ELR (cell line): ENCODE results near the gene LRPAP1.

Experiments used
- DNase-seq: peaks from one replicate; pipeline ENCODE4 v3.0.0-alpha.2; 2015; ENCODE audit warnings: low read depth

The LRPAP1 gene

DNA sequence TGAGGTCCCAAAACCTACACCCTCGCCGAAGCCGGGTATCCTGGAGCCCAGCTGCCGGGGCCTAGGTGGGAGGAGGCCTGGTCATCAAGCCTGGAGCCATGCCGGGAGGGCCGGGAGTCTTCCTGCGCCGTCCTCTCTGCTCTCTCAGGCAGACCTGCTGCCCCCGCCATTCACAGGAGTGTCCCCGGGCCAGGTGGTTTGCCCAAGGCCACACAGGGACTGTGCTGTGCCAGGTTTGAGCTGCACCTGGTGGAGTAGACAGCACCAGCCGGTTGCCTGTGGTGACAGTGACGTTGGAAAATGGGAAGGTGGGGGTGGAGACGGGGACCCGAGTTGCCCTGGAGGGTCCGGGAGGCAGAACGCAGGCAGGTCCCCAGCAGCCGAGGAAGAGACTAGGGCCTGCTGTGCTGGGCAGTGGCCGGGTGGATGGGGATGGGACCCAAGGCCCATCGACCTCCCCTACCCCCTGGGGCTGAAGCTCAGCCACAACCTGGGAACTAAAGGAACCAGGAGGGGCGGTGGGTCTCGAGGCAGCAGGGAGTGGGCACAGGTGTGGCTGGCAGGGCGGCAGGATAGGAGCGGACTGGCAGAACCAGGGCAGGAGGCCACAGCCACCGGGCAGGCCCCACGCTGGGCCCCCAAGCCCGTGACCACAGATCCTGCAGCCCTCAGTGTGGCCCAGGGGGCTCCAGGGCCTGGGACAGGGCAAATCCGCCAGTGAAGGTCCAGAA lies 59.6 kb downstream of the LRPAP1 start:
- DNase-seq, result no peak

DNA sequence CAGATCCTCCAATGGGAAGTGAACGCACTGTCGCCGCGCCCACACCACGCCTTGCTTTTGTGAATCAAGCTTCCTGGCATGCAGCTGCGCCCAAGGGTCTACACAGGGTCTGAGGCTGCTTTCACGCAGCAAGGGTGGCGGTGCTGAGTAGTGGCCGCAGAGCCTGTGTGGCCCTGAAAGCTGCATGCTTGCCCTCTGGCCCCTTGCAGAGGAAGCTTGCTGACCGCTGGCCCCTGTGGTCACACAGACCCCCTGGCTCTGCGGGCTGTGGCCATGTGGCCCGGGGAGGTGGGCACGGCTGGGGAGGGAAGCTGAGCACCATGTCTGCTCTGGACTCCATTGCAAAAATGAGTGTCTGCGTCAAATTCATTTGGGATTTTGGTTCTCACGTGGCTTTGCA lies 60.3 kb downstream of the LRPAP1 start:
- no peak for DNase-seq

DNA sequence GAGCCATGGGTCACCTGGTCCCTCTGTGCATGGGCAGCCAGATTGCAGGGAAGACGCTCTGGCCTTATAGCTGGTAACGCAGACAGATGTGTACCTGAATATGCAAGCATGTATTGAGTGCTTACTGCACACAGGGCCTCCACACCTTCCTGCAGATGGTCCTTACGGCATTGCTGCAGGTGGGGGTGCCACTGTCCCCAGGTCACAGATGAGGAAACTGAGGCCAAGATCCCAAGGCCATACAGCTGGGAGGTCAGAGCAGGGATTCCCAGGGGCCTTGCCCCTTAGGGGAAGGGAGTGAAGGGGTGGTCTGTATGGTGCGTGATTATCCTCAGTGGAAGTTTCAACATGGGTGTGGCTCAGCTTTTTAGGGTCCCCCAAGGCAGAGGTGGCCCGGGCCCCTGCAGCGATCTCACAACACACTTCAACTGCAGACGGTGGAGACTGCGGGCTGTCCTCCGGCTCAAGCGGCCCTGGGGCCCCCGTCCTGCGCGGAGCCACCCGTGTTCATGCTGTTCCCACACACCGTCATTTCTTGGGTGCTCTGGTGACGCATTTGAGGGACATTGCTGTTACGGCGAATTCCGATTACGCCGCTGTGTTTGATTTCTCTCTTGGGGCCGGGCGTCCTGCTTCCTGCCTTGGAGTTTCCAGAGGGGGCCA lies 61.0 kb downstream of the LRPAP1 start:
- DNase-seq, result no peak

DNA sequence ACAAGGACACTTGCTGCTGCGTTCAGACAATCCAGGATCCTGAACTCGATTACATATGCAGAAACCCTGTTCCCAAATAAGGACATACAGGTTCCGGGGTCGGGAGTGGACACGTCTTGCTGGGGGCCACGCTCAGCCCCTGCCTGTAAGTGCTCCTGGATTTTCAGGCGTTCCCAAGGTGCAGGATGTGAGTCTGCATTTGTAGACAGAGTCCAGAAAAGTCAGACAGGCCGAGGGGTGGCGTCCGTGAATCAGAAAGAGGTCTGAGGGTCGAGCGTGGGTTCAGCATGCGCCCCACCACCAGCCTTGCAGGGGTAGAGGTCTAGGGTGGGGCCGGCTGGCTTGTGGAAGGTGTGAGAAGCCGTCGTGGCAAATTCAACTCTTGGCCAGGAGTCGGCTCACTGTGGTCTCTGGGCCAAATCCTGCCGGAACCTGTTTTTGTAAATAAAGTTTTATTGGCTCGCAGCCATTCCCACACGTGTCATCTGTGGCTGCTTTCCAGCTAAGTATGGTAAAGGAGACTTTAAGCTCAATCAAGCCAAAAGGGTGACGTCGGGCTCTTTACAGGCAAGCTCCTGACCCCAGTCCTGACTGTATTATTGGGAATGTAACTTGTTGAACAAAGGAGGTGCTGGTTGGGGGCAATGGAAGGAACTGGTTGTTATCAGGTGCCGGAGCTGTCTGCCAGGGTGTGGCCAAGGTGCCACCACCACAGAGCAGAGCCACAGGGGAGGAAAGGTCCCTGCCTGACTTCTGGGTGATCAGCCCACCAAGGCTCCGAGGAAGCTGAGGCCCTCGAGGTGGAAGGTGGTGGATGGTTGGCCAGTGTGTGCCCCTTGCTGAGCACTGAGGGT lies 61.8 kb downstream of the LRPAP1 start:
- peak; percentile 24 for DNase-seq

DNA sequence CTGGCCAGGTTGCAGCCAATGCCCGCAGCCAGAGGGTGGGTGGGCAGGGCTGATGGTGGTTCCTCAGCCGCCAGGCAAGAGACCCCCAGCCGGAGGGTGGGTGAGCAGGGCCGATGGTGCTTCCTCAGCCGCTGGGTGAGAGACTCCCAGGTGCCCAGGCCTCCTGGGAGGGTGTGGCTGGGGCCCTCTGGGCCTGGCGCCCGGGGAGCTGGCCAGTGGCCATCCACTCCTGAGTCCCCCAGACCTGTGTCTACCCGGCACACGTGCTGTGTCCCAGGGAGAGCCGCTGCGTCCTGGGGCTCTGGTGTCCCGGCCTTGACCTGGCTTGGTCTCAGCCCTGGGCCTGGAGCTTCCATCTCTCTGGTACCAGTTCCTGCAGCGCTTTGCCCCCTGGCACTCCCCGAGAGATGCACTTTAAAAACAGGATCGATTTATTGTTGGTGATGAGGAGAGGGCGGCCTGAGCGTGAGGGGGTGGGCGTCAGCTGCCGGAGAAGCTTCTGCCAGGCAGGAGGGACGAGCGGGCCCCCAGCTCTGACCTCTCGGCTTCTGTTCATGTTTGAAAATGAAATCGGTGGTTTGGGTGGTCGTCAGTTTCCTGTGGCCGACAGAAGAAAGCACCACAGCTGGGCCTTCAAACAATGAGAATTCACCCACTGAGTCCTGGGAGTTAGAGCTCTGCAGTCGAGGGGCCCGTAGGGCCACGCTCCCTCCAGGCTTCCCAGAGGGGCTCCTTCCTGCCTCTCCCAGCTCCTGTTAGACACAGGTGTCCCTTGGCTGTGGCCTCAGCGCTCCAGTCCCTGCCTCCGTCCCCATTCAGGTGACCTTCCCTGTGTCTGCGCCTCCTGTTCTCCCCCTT lies 62.6 kb downstream of the LRPAP1 start:
- DNase-seq, result no peak

DNA sequence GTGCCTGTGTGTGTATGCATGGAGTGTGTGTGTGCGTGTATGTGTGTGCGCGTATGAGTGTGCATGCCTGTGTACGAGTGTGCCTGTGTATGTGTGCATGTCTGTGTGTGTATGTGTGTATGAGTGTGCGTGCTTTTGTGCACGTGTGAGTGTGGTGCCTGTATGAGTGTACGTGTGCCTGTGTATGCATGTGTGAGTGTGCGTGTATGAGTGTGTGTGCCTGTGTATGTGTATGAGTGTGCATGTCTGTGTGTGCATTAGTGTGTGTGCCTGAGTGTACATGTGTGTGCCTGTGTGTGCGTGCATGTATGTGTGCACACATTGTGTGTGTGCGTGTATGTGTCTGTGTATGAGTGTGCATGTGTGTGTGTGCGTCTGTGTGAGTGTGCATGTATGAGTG lies 63.4 kb downstream of the LRPAP1 start:
- no peak for DNase-seq

DNA sequence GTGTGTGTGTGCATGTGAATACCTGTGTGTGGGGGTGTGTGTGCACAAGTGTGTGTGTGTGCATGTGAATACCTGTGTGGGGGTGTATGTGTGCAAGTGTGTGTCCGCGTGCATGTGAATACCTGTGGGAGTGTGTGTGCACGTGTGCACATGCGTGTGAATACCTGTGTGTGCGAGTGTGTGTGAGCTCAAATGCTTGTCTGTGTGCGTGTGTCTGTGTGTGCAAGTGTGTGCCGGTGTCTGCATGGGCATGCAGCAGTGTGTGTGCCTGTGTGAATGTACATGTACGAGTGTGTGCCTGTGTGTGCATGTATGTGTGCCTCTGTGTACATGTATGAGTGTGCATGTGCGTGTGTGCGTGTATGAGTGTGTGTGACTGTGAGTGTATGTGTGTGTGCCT lies 64.1 kb downstream of the LRPAP1 start:
- no peak for DNase-seq

DNA sequence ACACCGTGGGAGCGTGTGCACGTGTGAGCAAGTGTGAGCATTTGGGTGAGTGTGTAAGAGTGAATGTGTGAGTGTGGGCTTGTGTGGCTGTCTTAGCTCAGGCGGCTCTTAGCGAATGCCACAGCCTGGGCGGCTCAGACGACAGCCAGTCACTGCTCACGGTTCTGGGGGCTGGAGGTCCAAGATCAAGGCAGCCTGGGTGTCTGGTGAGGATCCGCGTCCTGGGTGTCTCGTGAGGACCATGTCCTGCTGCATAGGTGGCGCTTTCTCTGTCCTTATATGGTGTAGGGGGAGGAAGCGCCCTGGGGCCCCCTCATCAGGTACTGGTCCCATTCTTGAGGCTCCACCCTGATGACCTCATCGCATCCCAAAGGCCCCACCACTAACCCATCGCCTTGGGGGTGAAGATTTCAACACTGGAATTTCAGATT lies 64.6 kb downstream of the LRPAP1 start:
- no peak for DNase-seq

DNA sequence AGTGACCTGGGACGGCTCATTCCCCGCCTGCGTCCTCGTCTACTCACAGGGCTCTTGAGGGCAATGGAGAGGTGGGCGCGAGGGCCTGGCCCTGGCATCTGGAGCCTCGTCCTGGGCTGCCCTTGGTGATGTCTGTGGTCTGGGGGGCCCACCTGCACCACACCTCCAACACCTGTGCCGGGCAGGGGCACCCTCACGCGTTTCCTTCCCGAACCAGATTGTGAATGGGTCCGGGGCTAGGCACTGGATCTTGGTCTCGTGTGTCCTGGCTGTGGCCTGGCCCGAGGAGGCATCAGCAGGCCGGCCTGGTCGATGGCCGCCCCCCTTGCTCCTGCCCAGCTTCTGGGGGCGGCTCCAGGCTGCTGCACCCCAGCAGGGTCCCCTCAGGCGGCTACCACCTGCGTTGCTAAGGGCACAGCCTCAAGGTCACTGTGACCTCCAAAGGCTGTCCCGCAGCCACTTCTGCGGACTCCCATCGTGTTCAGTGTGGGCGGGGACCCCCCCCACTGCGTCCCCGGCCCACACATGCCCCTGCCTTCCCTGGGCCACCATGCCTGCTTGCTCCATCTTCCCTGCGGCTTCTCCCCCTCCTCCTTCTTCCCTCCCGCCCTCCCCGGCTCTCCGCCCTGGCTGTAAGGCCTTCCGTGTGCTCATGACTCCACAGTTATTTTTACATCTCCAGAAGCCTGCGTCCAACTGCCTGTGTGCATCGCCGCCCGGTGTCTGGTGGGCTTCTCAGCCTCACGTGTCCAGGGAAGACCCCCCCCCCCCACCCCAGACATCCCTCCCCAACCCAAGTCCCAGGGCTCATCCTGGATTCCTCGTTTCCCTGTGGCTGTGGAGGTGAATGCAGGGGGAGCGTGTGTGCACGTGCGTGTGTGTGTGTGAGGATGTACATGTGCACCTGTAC lies 65.3 kb downstream of the LRPAP1 start:
- DNase-seq, result no peak

DNA sequence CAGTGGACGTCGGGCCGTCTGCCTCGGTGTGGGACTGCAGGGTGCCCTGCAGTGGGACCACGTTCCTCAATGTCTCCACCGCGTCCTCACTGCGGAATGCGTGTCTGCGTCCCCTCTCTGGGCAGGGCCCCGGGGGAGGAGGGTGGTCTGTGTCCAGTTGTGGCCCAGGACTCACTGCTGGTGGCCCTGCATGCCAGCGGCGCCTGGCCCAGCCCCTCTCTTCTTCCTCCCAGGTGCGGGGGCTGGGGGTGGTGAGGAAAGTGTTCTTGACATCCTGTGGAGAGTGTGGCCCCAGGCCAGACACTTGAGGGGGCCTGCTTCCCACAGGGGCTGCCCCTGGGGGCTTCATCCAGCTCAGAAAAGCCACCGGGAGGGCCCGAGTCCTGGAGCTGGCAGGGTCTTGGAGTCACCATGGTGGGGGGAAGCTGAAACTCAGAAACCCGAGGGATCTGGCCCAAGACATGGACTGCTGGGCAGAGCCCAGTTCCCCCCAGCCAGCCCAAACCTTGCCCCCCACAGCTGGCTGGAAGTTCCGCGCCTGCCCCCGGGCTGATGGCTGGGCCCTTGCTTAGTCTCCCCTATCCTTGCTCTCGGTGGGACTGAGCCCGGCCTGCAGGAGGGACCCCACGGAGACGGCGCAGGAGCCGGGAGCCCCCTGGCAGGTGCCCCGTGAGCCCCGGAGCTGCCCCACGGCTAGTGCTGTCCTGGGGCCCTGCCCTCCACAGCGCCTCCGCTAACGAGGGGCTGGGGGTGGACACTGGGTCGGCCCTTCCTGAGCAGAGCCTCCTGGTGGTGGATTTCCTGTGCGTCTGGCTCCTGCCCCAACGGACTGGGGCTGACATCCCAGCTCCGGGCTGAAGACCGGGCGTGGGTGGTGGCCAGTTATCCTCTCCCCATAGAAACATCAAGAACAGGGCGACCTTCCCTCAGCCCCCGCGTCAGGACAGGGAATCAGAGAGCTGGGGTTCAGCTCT lies 66.2 kb downstream of the LRPAP1 start:
- no peak for DNase-seq

DNA sequence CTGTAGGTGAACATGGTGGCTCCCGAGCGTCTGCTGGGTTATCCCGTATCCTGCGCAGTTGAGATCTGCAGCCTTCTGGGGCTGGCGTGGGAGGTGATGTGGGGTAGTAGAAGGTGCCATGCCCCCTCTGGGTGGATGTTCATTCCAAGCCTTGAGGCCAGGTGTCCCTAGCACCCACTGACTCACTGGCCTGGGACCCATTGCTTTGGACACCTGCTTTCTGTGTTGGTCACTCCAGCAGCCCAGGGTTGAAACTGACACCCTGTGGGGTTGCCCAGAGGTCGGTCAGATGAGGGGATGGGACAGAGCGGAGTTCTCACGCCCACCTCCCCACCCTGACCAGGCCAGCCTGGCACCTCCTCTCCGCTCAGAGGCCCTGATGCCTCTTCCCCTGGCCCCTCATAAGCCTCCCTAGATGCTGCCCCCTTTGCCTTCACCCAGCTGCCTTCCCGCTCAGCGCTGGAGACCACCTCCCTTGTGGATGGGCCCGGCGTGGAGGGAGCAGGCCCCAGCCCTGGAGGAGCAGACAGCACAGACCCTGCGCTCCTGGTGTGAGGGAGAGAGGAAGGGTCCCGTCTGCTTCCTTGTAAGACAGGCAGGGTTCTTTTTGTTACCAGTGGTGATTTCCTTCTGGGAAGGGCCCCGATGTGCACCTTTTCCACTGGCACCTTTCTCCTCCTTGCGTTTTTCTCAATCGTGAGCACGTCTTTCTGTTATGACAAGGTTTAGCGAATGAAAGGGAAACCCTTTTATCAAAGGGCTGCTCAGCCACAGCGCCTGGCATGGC lies 67.1 kb downstream of the LRPAP1 start:
- DNase-seq, result no peak

DNA sequence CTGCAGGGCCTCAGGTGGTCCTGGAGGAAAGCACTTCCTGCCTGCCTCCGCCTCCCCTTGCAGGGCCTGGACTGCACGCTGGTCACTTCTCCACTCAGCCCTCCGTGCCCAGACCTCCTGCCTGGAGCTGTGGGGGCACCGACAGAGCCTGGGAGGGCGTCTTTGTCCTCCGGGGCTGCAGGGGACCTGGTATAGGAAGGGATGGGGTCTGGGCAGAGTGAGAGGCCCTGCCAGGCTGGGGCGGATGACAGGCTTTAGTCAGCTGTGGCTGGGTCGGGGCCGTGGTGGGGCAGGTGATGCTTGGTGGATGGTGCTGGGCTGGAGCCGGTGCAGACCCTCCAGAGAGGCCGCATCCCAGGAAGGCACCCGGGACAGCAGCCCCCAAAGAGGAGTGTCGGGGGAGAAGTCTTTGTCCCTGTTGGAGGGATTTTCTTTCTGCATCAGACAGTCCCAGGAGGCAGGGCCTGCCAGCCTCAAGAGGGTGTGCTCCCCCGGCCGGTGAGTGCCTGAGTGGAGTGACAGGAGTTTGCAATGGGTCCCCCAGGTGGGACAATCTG lies 67.8 kb downstream of the LRPAP1 start:
- no peak for DNase-seq

DNA sequence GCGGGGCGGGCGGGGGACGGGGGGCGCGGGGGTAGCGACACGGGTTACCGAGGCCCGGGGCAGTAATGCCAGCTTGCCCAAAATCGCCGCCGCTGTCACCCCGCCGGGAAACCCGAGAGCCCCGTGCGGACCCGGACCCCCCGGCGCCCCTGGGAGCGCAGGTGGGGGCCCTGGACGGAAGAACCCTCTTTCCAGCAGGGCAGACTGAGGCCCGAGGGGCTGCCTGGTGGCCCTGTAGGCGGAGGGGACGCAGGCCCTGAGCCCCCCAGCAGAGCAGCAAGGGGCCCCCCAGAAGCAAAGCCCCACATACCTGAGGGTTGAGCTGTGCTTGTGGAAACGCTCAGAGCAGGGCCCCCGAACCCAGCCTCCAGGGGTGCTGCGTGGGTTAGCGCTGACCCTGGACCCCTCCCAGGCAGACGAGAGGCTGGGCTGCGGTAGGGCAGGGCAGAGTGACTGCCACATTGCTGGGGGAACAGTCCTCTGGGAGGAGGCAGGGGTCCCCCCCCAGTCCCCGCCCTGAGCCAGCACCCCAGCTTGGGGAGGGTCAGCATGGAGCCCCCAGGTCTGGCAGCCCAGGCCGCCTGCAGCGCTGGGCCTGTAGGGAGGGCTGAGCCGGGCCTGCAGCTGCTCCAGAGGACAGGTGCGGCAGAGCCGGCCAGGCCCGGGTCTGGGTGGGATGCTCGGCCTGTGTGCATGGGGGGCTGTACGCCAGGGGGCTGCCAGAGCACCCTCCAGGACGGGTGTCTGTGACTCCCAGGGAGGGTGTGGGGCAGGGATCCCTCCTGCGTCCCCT lies 68.5 kb downstream of the LRPAP1 start:
- DNase-seq, result no peak

DNA sequence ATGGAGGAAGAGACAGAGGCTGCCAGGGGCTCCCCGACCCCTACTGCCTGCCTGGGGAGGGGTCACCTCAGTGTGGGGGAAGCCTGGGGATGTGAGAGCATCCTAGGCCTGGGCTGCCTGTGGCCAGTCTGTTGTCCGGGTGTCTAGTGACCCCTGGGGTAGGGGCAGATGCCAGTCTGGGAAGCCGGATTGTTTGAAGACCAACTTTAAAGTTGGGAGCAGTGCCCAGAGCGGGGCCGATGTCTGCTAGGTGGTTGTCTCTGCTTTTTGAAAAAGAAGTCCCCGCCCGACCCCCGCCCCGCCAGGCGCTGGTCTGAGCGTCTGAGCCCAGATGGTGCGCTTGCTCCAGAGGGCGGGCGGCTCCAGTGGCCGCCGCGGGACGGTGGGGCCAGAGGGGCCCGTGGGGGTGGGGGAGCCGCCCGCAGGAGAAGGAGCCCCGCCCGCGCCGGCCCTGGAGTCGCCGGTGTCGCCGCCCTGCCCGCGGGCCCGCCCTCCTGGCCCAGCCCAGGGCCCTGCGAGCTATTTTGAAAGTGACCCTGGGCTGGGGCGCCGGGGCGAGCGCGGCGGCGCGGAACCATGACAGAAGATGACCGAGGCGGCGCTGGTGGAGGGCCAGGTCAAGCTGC lies 69.3 kb downstream of the LRPAP1 start, which contains the start of gene DOK7:
Gene DOK7, plus strand, starts transcription at position 517 of the 626 bp plus-strand sequence. Its CDS starts 70 bp downstream, at position 587.
- no peak for DNase-seq

DNA sequence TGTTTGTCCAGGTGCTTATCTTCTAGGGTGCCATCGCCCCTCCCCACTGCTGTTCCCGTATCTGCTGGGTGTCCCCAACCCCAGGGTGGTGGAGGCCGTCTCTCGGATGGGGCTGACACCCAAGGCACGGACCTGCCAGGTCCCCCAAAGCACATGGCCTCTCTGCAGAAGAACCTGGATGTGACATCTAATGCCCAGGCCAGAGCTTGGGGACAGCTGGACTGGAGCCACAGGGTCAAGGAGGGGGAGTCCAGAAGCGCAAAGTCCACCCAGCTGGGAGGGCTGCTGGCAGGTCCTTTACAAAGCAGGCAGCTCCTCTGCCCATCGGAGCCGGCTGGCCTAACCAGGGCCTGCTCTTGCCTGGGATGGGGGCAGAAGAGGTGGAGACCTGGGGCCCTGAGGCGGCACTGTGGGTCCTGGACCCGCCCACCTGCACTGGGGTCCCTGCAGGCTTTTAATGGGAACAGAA lies 69.9 kb downstream of the LRPAP1 start:
- DNase-seq, result no peak

DNA sequence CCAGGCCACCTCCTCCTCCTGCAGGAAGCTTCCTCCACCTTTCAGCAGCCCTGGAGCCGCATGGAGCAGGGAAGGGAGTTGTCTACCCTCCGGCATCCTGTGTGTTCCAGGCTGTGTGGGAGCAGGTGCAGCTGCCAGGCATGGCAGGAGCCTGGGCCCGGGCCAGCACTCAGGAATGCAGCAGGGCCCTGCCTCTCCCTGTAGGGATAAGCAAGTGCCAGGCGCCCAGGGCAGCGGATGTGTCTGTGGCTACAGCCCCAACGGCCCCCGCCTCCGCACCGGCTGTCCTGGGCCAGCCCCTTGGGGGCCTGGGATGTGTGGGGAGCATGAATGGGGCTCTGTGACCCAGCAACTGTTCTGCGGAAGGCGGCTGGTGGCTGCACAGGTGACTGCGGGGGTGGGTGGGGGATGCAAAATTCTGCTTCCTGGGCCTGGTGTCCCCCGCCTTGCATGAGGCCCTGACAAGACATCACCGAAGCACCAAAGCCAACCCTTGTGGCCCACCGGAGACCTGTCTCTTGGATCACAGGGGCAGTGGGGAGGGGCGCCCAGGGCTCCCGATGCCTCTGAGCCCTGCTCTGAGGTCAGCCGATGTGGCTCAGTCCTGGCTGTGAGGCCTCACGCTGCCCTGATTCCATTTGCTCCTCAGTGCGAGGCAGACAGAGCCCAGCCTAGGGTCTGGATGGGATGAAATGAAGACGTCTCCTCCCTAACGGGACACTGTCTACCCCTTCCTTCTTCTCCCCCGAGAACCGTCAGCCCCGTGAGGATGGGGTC lies 70.5 kb downstream of the LRPAP1 start:
- DNase-seq, result no peak
